D721Med (cell line): Measurements from ENCODE around the gene RALGAPB.

Experiments
- DNase-seq: peaks from one replicate; pipeline ENCODE4 v3.0.0; 2011; ENCODE audit warnings: low spot score; ENCODE audit not compliant: insufficient read length
- FAIRE-seq: peaks from 2 replicates; lab custom pipeline; 2011; peaks lifted over from hg19 to GRCh38; lab: Jason Lieb, UNC
- CTCF ChIP-seq: IDR thresholded peaks from 2 replicates; pipeline ENCODE4 v1.5.1; 2012; ENCODE audit warnings: mild to moderate bottlenecking, control low read depth; ENCODE audit not compliant: insufficient read depth; ENCODE audit errors: missing control alignments

The RALGAPB gene

GRCh38 chr20:38472513-38473366, at the start of gene RALGAPB:
TSS of gene RALGAPB (plus strand) at chr20:38472843. CDS start at chr20:38488433, 15,590 bp downstream.
- FAIRE-seq: peak; percentile 29
- TF ChIP-seq CTCF: peak; percentile 53
- DNase-seq: peak; percentile 81

GRCh38 chr20:38423541-38423940, 49.1 kb upstream of the RALGAPB start:
- DNase-seq: no peak
- FAIRE-seq: no peak
- TF ChIP-seq CTCF: no peak

GRCh38 chr20:38424401-38424800, 48.2 kb upstream of the RALGAPB start:
- TF ChIP-seq CTCF: no peak
- DNase-seq (no peak), FAIRE-seq (no peak)

GRCh38 chr20:38426006-38426897, 46.4 kb upstream of the RALGAPB start:
- FAIRE-seq (no peak), DNase-seq (no peak)
- TF ChIP-seq CTCF: no peak

GRCh38 chr20:38427655-38428023, 45.0 kb upstream of the RALGAPB start:
- TF ChIP-seq CTCF: no peak
- DNase-seq (no peak), FAIRE-seq (no peak)

GRCh38 chr20:38428800-38429199, 43.8 kb upstream of the RALGAPB start:
- DNase-seq (no peak), FAIRE-seq (no peak)
- TF ChIP-seq CTCF: no peak
